Stimulated activated CD8-positive, alpha-beta memory T cell treated with anti-CD3 and anti-CD28 coated beads, Interleukin-12 subunit alpha, Interleukin-12 subunit beta, amount 100 ng/mL, for 1 hour (primary cell): Measurements from ENCODE around the gene FAN1.
A peak's percentile ranks its signal among the peaks of the same experiment; 100 is the strongest.
"Not testable (repeated sequence)": the region's sequence is repeated elsewhere in the genome, so short reads cannot be mapped to it uniquely, and the experiment has no call there.

Experiments
- DNase-seq: peaks from one replicate; pipeline ENCODE4 v3.0.0-alpha.2; 2020; ENCODE audit warnings: low read depth

FAN1 gene

GRCh38 chr15:30903497-30904187 is at the start of gene FAN1:
TSS of gene FAN1 (plus strand) at chr15:30903915. CDS start at chr15:30904664, 749 bp downstream.
- DNase-seq = peak; percentile 55

GRCh38 chr15:30859091-30859874 is 44.4 kb upstream of the FAN1 start:
- DNase-seq = no peak

DNA sequence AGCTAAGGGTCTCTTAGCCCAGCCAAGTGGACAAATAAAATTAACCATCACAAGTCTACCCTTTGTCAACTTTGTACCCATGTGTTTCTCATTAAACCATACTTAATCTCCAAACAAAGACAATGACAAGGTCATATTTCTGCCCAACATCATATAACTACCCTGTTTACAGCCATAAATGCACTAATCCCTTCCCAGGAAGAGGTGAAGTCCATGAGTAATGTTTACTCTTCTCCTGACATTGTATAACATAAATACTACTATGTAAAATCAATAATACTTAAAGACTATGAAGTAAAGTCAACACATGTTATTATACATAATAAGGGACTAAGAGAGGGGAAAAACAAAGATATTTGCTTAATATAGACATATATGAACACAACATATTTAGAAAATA is 38.5 kb upstream of the FAN1 start:
- no peak for DNase-seq

- no peak for DNase-seq
Measured at GRCh38 chr15:30870681-30871080, 33.0 kb upstream of the FAN1 start.

GRCh38 chr15:30872341-30872748 is 31.4 kb upstream of the FAN1 start:
- DNase-seq = no peak

- DNase-seq = no peak
Measured at GRCh38 chr15:30877070-30877469, 26.6 kb upstream of the FAN1 start.

DNA sequence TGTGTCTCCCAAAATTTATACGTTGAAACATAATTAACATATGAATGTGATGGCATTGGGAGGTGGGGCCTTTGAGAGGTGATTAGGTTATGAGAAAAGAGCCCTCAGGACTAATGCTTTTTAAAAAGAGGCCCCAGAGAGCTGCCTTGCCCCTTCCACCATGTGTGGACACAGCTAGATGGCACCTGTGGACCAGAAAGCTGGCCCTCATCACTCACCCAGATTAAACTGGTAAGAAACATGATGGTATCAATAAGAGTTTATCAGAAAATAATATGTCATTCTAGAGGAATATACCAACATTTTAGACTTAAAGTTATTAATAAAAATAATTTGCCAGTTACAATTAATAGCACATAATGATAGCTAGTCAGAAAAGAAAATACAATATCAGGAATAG is 25.2 kb upstream of the FAN1 start:
- DNase-seq = no peak

DNA sequence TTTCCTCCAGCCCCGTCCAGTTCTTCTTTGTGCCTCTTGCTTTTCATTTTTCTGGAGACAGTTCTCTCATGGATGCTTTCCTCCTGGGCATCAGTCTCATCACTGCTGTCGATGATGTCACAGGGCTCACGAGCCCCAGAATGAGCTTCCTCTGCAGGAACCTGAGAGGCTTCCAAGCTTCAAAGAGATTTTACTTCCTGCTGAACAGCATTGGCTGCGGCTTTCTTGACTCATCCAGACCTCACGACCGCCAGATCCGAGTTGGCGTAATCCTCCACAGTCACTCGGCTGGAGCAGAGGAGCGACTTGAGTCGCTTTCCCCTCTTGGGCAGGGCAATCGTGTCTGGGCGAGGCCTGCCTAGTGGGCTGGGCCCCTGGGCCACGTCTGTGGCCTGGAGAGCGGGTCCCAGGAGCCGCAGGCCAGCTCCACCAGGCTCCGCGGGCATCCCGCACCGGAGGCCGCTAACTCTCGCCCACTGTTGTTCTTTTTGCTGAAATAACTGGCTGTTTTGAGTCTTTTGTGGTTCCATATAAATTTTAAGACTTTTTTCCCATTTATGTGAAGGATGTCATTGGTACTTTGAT is 20.8 kb upstream of the FAN1 start:
- no peak for DNase-seq

GRCh38 chr15:30883666-30884065 is 20.0 kb upstream of the FAN1 start:
- DNase-seq = not testable (repeated sequence)

GRCh38 chr15:30885814-30886213 is 17.9 kb upstream of the FAN1 start:
- no peak for DNase-seq

DNA sequence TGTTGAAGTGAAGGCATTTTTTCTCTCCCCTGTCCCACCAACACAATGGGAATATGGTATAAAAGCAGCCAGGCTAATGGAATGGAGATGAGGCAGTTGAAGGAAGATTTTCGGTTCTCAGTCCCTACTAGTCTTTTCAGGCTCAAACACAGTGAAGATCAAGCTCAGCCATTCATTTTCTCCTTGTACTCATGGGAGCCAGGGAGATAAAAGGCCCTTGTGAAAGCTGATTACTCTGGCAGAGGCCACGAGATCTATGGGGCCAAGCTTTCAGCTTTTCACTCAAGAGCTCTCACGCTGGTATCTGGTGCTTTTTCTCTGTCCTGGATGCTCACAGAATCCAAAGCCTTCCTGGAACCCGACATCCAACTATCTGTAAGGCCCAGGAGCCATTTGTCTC is 14.5 kb upstream of the FAN1 start:
- DNase-seq = no peak

DNA sequence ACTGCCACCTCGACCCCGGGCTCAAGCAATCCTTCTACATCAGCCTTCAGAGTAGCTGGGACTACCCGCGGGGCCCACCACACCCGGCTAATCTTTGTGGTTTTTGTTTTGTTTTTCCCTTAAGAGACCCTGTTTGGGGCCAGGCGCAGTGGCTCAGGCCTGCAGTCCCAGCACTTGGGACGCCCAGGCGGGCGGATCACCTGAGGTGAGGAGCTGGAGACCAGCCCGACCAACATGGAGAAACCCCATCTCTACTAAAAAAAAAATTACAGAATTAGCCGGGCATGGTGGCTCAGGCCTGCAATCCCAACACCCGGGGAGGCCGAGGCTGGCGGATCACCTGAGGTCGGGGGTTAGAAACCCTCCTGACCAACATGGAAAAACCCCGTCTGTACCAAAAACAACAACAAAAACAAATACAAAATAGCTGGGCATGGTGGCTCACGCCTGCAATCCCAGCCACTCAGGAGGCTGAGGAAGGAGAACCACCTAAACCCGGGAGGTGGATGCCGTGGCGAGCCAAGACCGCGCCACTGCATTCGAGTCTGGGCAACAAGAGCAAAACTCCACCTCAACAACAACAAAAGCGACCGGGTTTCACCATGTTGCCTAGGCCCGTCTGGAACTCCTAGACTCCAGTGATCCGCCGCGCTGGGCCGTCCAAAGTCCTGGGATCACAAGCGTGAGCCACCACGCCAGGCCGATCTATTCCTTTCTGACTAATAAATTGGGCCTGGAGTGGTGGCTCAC is 8.1 kb upstream of the FAN1 start:
- DNase-seq = no peak

DNA sequence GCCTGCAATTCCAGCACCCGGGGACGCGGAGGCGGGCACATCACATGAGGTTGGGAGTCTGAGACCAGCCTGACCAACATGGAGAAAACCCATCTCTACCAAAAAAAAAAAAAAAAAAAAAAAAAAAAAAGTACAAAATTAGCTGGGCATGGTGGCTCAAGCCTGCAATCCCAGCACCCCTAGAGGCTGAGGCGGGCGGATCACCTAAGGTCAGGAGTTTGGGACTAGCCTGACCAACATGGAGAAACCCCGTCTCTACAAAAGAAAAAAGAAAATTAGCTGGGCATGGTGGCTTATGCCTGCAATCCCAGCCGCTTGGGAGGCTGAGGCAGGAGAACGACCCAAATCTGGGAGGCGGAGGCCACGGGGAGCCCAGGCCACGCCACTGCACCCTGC is 7.5 kb upstream of the FAN1 start:
- DNase-seq = no peak

DNA sequence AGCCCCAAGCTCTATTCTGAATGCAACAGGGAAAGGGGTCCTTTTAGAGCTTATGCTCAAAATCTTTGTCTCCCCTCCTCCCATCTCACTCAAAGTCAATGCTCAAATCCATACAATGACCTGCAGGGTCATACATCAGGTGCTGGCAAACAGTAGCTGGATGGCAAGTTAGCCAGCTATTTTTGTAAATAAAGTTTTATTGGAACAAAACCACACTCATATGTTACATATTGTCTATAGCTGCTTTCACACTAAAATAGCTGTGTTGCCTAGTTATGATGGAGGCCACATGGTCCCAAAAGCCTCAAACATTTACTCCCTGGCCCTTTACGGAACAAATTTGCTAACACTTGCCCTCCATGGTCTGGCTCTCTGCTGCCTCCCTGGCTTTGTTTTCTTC is 1.8 kb upstream of the FAN1 start:
- no peak for DNase-seq

- DNase-seq = no peak
Measured at GRCh38 chr15:30904812-30905211, 1.1 kb downstream of the FAN1 start.

- DNase-seq = no peak
Measured at GRCh38 chr15:30905821-30906220, 2.1 kb downstream of the FAN1 start.

DNA sequence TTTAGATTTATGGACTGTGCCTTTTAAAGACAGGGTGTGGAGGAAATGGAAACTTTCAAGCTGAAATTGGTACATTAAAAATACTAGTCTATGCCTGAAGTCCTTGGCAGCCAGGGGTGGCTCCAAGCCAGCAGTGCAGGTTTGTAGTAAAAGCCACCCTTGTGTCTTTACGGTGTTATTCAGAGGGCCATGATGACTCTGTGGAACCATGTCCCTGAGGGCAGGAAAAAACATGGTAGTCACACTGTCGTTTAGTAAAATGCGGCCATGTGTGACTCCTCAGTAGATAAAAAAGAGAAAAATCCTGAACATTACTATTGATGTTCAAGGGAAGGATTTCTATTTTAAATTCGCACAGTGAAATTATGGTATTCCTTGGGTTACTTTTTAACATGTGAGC is 2.7 kb downstream of the FAN1 start:
- no peak for DNase-seq

DNA sequence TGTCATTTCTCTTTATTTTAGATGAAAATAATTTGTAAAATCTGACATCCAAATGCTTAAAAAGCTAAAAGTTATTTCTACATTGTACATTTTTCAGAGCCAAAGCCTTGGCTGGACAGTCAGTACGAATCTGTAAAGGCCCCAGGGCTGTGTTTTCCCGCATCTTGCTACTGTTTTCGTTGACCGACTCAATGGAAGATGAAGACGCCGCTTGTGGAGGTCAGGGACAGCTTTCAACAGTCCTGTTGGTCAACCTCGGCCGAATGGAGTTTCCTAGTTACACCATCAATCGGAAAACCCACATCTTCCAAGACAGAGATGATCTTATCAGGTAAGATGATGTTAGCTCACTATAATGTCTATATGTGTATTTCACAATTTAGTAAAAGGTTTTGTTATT is 10.0 kb downstream of the FAN1 start:
- no peak for DNase-seq

DNA sequence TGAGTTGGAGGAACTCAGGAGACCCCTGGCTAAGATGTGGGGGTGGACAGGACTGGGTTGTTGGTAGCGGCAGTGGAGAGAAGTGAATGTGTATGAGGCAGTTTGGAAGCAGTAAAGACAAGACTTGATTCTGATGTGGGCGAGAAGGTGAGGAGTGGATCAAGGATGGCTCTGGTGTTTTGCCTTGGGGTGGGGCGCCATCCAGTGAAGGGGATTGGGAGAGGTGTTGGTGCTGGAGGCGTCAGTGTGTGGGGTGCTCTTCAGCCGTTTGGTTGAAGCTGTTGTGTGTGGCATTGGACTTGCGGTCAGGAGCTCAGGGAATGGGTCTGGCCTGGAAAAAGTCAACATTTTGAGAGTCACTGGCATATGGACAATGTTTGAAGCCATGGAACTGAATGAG is 13.3 kb downstream of the FAN1 start:
- no peak for DNase-seq

DNA sequence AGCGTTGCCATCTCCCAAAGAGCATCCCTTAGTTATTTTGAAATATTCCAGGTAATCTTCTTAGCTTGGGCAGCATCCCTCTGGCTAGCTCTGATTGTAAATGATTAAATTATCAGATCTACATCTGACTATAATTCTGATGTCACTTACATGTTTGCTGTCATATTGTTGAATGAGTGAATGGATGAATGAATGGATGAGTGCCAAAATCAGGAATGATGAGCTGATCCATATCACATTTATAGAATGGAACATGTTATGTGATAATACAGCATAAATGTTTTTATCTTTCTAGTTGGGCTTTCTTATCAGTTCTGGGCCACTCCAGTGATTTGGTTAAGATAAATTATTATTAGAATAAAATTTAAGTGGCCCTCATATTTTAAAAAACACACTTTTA is 14.0 kb downstream of the FAN1 start:
- no peak for DNase-seq

- no peak for DNase-seq
Measured at GRCh38 chr15:30918366-30918765, 14.7 kb downstream of the FAN1 start.

DNA sequence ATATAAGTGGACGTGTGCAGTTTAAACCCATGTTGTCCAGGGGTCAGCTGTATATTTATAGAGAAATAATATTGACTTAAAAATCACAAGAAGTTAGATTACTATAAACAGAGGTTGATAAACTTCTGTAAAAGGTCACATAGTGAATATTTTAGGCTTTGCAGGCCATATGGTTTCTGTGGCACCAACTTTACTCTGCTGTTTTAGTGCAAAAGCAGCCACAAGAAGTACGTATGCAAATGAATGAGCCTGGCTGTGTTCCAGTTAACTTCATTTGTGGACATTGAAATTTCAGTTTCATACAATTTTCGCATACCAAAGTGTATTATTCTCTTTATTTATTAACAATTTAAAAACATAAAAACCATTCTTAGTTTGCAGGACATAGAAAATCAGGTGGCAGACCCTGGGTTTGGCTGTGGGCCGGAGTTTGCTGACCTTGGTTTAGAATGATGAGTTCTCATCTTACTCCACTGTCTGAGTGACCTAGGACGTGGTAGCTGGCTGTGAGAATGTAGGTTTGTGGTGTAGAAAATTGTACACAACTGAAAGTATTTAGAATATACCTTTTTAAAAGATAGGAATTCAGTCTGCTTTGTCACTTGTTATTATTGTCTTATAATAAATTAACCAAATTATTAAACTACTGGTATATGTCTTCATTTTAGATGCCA is 16.3 kb downstream of the FAN1 start:
- no peak for DNase-seq
